Left renal cortex interstitium (tissue), 4 donors: ENCODE measurements around the gene CD300LG. TPM values are rescaled to one million over a fixed set of nuclear protein-coding genes. Genes with fewer than 3 reads are reported as not detected.
"Not testable (repeated sequence)": the region's sequence is repeated elsewhere in the genome, so short reads cannot be mapped to it uniquely, and the experiment has no call there.

ENCODE experiments used
- DNase-seq, 4 donors: peaks; one replicate each; pipeline ENCODE4 v3.0.0-alpha.2; 2013; ENCODE audit warnings: low read depth in 4 of 4, low spot score in 2 of 4, missing footprints in 1 of 4
- polyA plus RNA-seq, 4 donors: library from polyadenylated mRNA; unstranded; fragments of 120-200 nt; gene quantifications; one replicate each; pipeline ENCODE4 v1.2.1, GENCODE V29; 2013; ENCODE audit not compliant: insufficient read length in 4 of 4

CD300LG gene
- polyA plus RNA-seq, 4 donors: 0.66 to 1.3 (median 0.86) TPM

- no peak for DNase-seq
Observed at GRCh38 chr17:43823350-43824084, 23.5 kb upstream of the CD300LG start.

- DNase-seq: no peak
Observed at GRCh38 chr17:43825567-43825966, 21.4 kb upstream of the CD300LG start.

- no peak for DNase-seq
Observed at GRCh38 chr17:43826206-43826605, 20.8 kb upstream of the CD300LG start.

GRCh38 chr17:43827596-43827995, 19.4 kb upstream of the CD300LG start:
- no peak for DNase-seq

- no peak for DNase-seq
Observed at GRCh38 chr17:43829738-43830137, 17.2 kb upstream of the CD300LG start.

- DNase-seq: no peak
Observed at GRCh38 chr17:43830510-43831140, 16.4 kb upstream of the CD300LG start.

GRCh38 chr17:43831633-43832032, 15.3 kb upstream of the CD300LG start:
- DNase-seq: no peak

- no peak for DNase-seq
Observed at GRCh38 chr17:43832168-43832975, 14.6 kb upstream of the CD300LG start.

GRCh38 chr17:43832976-43833829, 13.8 kb upstream of the CD300LG start, which contains the start of gene MPP3:
Gene MPP3 (minus strand): TSS chr17:43833146. CDS start chr17:43831906, 1,240 bp downstream.
- DNase-seq: peak in 3 of 4 donors; percentile 37 to 52 (median 46)

GRCh38 chr17:43834106-43834505, 12.9 kb upstream of the CD300LG start:
- no peak for DNase-seq

GRCh38 chr17:43839670-43840108, 7.3 kb upstream of the CD300LG start:
- no peak for DNase-seq

GRCh38 chr17:43840814-43841213, 6.2 kb upstream of the CD300LG start:
- DNase-seq: no peak

- no peak for DNase-seq
Observed at GRCh38 chr17:43841282-43841681, 5.7 kb upstream of the CD300LG start.

- not testable (repeated sequence) for DNase-seq
Observed at GRCh38 chr17:43842091-43842974, 4.6 kb upstream of the CD300LG start.

- DNase-seq: no peak
Observed at GRCh38 chr17:43842975-43843325, 4.0 kb upstream of the CD300LG start.

- no peak for DNase-seq
Observed at GRCh38 chr17:43844241-43844640, 2.7 kb upstream of the CD300LG start.

- DNase-seq: no peak
Observed at GRCh38 chr17:43845766-43846165, 1.2 kb upstream of the CD300LG start.

GRCh38 chr17:43846221-43846712, 709 bp upstream of the CD300LG start:
- peak in 2 of 4 donors; percentile 34 to 50 for DNase-seq

GRCh38 chr17:43848601-43849000, 1.6 kb downstream of the CD300LG start:
- no peak for DNase-seq
